NCI-H2171 (cell line): ENCODE measurements around the gene UROC1.

Experiments
- DNase-seq: peaks from one replicate; lab custom pipeline; 2025; lab: John Stamatoyannopoulos, UW

Gene UROC1

DNA sequence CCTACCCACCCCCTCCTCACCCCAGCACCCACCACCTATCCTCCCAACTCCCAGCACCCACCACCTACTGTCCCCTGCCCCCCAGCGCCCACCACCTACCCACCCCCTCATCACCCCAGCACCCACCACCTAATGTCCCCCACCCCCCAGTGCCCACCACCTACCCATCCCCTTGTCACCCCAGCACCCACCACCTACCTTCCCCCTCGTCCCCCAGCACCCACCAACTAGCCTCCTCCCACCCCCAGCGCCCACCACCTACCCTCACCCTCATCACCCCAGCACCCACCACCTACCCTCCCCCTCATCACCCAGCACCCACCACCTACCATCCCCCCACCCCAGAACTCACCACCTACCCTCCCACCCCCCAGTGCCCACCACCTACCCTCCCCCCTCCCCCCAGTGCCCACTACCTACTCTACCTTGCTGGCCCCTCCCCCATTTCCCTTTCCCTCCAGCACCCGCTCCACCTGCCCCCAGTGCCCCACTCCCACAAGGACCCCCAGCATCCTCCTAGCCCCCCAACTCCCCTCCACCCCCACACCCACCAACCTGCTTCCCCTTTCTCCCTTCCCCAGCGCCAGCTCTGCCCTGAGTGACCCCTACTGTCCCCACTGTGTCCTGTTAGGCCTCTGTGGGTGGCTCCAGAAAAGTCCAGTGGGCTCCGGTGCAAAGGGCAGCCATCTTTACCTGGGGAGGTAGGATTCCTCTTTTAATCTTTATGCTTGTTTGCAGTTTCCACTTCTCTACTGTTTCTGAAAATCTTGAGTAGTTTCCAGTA, 1.2 kb downstream of the UROC1 start:
- DNase-seq = no peak

DNA sequence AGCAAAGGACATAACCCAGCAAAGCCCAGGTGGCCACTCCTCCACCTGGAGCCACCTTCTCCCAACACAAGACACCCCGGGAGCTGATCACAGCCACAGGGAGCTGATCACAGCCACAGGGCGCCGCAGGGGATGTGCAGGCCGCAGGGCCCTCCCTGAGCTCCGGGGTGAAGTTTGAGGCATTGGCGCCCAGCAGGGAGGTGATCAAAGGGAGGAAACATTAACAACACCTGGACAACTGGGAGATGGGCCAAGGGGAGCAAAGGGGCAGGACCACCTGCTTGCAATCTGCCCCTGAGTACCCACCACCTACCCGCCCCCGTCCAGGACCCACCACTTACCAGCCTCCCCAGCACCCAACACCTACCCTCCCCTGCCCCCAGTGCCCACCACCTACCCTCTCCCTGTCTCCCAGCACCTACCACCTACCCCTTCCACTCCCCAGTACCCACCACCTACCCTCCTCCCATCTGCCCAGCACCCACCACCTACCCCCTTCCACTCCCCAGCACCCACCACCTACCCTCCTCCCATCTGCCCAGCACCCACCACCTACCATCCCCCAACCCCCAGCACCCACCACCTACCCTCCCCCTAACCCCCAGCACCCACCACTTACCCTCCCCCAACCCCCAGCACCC, 2.4 kb downstream of the UROC1 start:
- no peak for DNase-seq

DNA sequence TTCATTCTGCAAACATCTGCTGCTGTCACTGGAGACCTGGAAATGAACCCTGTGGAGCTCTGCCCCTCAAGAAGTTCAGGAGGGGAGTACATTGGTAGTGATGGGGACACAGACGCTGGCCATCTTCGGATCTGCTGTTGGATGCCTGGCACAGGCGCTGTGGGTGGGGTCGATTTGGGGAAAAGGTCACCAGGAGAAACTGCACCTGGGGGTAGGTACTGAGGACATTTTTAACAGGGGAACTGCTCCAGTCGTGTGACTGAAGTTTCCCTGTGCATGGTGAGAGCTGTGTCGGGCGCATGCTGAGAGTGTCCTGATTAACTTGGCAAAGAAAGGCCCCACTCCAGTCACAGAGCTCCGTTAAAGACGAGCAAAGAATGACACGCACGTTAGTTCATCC, 3.4 kb downstream of the UROC1 start:
- no peak for DNase-seq

DNA sequence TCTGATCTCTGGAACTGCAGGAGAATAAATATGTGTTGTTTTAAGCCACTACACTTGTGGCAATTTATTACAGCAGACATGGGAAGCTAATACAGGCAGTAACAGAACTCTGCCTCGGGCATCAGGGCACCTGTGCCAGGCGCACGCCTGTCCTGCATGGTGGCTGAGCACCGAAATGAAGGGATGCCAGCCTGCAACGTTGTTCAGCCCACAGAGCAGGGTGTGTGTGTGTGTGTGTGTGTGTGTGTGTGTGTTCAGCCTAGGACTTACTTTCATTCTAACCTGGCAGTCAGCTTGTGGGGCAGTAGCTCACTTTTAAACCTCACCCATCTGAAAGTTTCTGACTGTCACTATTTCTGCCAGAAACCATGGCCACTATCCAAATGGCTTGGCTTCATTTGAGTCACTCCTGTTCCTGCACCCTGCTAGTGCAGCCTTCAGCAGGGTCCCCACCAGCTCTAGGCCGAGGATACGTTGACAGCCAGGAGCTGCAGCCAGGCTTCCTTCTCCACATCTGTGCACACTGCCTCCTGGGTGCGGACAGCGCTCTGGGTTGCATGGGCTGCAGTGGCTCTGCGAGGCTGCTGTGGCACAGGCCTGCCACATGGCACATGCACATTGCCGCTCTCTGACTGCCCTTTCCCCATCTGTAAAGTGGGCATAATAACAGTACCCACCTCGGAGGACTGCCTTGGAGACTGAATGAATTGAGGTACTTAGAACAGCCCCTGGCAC, 4.5 kb downstream of the UROC1 start:
- no peak for DNase-seq

DNA sequence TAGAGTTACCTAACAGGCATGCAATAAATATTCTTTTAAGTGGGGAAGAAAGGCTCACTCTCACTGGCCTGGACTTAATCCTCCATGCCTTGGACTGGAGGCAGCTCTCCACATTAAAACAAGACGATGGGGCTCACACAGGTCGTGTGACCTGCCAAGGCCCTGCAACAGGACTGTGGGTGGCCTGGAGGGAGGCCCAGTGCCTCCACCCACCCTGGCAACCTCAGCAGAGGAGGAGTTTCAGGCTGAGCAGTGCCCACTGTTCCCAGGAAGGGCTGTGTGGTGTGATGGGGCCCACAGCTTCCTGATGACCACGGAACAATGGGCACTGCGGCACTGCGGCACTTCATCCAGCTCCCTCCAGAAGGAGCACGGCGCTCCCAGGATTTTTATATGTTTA, 5.5 kb downstream of the UROC1 start:
- no peak for DNase-seq

DNA sequence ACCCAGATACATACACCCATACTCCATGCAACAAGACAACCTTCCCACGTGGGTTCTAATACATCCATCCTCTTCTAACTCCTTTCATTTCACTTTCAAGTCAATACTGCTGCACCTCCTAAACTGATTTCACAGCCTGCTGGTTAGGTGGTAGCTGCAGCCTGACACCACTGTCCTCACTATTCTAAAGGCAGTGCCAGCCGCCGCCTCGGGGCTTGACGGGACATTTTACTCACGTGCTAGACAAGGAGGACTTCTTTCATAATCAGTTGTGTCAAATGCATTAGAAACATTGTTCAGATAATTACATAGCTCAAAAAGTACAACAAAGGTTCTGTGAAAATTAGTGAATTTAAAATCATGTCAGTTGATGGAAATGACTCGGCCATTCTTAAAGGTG, 6.3 kb downstream of the UROC1 start:
- no peak for DNase-seq

DNA sequence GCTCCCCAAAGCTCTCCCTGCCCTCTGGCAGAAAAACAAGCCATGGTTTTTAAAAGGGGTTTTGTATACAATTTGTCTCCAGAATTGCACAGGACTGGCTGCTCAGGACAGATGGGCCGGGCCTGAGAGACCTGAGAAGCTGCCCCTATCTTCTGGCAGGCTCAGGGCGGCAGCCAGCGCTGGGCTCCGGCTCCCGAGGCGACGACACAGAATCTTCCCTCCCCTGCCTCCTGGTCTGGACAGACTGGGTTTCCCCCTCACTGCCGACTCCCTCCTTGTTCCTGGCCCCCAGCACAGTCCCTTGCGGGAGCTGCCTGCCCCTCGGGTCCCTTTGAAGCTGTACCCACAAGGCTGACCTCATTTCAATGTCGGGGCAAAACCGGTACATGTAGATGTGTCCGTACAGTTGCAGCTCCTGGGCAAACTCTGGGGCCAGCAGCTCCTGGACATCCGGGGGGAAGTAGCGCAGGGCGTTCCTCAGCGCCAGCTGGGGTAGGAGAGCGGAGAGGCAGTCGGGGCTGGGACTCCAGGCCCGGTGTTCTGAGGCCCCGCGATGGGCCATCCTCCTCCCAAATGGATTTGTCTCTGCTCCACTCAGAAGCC, 7.2 kb downstream of the UROC1 start:
- no peak for DNase-seq

DNA sequence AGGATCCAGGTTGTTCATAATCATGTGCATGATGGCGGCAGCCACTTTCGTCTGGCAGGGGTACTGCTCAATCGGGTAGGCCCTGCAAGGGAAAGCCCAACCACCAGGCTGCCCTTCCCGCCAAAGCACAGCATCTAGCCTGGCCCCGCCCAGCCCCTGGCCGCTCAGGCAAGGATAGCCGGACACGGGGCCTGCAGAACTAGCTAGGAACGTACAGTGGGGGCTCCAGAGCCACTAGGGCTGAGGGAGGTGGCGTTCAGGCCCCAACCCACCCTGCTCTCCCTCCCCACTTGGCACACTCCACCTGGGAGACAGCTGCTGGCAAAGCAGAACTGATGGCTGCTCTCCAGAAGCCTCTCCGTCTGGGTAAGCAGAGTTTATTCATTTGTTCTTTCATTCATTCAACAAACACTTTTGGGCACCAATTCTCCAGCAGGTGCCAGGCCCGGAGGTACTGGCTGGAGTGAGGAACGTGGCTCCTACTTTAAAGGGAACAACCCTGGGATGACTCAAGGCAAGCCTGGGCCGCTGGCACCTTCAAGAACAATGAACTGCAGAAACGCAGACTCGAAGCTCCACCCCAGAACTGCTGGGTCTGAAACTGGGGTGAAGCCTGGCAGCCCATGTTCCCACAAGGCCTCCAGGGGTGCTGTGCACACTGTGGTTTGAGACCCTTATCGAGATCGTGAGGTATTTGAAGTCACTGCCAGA, 7.8 kb downstream of the UROC1 start:
- DNase-seq = peak; percentile 3

DNA sequence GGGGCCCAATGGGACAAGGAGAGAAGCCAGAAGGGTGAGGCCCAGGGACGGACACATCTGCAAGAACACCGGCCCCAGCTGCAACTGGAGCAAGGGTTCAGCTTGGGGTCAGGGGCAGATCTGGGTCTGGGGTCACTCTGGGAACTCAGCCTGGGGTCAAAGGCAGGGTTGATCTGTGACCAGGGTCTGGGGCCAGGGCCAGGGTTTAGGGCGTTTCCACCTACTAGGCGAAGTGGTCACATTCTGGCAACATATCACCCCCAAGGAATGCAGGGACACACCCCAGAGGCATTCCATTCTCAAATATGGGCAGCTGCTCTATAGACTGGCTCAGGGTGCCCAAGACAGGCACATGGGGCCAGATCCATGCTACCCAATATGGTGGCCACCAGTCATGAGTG, 9.0 kb downstream of the UROC1 start:
- no peak for DNase-seq

DNA sequence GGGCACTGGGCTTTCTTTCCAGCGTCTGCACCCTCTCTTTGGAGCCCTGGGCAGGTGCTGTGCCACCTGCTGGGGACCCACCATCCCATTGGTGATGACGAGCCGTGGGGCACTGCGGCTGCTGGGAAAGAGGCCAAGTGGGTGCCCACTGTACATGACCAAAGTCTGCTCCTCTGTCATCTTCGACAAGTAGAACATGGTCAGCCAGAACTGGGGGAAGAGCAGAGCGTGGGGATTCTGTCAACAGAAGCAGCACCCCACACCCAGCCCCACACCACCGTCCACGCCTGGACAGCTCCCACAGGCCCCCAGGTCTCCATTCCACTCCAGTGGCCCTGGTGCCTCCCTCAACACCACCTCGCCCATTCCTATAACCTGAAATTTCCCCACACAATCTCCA, 9.7 kb downstream of the UROC1 start:
- no peak for DNase-seq

DNA sequence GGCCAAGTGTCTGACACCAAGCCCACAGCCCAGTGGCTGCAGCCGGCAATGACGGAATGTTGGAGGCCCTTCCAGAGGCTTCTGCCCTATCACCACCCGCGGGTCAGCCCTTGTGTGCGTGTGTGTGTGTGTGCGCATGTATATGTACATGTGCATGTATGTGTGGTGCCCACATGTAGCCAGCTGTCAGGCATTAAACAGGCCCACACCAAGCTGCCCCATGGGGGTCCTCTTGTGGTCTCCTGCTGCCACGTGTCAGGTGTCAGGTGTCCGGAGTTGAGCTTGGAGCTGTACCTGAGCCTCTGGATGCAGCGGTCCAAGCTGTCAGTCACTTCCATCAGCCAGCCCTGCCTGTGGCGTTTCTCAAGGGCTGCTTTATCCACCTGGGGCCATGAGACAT, 13.9 kb downstream of the UROC1 start:
- no peak for DNase-seq

DNA sequence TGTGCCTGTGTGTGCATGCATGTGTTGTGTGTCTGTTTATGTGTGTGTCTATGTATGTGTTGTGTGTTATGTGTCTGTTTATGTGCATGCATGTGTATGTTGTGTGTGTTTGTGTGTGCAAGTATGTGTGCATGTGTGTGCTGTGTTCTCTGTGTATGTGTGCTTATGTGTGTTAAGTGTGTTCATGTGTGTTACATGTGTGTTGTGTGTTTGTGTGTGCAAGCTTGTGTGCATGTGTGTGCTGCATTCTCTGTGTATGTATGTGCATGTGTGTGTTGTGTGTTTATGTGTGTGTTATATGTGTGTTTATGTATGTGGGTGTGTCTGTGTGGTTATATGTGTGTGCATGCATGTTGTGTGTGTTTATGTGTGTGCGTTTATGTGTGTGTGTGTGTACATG, 14.9 kb downstream of the UROC1 start:
- no peak for DNase-seq

DNA sequence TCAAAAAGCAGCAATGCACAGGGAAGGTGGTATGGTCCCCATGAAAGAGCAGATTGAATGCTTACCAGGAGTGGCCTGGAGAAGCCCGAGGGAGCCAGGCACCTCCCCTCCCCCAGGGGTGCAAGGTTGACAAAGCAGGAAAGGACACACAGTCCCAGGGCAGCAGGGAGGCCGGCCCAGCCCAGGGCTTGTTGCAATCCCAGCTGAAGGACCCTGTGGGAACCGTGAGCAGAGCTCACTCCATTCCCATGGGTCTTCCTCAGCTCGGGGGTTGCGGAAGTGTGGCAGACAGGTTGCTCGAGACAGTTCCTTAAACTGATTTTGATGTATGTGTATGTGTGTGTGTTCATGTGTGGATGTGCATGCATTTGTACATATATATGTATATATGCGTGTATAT, 15.8 kb downstream of the UROC1 start:
- DNase-seq = peak; percentile 7

DNA sequence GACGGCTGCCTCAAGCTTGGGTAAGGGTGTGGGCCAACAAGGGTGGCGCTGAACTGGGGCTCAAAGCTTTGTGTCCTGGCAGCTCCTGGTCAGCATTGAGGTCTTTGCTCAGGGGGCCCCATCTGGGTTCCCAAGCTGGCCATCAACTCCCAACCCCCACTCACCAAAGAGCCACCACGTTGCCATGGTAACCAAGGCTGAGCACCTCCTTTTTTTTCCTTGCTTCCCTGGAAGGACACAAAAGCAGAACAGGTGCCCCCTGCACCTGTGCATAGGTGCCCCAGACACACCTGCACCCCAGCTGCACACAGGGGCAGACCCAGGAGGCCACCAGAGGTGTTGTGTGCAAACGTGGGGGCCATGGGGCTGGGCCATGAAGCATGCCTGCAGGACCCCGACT, 16.5 kb downstream of the UROC1 start:
- DNase-seq = no peak

DNA sequence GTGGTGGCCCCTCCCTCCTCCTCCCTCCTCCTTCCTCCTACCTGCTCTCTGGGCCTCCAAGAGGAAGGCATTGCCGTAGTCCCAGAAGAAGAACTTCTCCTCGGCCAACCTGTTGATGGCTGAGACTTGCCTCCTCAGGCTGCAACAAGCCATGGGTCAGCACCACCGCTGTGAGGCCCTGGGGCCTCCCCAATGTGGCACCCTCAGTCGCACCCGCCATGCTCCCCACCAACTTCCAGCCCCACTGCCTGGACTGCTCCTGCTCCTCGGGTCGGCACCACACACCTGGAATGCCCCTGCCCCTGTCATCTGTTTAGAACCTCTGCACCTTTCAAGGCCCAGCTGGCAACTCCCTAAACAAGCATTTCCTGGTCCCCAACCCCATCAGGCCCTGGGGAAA, 17.6 kb downstream of the UROC1 start:
- DNase-seq = no peak

DNA sequence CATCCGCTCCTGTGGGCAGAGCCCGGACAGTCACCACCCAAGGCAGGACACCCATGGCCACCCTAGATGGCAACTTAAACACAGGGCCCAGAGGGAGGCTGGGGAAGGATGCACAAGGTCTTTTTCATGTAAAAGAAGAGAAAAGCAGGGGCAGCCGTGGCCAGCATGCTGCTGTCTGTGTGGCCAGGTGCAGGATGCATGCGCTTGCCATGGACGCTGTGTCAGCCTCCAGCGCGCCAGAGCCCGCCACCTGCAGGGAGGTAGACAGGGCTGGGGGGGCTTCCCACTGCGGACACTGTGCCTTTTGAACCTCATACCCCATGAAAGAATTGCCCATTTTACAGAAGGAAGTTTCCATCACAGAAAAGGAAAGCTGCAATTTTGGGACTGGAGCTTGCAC, 18.2 kb downstream of the UROC1 start:
- DNase-seq = no peak

DNA sequence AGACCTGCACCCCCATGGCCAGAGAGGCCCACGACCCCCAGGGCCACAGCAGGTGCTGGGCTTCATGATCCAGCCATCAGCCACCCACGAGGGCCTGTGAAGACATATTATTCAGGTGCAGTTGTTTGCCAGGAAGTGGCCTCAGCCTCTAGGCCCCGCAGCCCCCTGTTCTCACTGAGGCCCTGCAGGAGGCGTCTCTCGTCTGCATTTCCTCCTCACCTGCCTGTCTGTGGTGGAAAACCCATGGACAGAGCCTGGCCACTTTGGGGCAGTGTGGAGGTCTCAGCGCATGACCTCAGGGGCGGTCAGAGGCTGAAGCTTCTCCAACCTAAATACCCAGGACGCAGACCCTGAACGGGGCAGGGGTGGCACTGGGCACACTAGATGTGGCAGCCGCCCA, 18.6 kb downstream of the UROC1 start:
- DNase-seq = no peak

DNA sequence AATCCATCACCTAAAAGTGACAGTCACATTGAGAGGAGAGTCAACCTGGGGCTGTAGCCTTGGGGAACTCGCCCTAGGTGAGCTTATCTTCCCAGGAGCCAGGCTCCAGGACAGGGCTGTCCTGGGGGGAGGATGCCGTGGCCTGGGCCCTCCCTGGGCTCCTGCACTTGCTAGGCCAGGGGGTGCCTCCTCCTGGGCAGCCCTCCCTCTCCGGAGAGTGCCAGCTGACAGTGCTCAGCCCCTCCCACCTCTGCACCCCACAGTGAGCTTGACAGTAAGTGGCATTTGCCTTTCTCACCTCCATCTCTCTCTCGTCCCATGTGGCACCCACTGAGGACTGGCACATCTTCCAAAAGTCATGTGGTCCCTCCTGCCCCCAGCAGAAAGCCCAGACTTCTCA, 19.1 kb downstream of the UROC1 start:
- no peak for DNase-seq

DNA sequence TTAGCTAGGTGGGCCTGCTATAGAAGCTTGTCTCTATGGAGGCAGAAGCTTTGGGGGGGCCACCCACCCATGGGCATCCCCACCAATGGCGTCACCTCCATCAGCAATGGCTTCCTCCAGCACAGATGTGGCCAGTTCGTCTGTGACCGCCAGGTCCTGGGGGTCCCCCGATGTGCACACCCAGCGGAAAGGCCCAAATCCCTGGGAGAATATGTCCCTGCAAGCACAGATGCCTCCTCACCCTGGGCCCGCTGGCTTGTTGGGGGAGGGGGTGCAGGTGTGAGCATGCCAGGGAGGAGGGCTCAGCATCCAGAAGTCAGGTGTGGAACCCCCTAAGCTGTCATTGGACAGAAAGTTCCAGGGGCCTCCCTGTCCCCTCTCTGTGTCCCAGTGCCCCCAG, 19.6 kb downstream of the UROC1 start:
- no peak for DNase-seq

DNA sequence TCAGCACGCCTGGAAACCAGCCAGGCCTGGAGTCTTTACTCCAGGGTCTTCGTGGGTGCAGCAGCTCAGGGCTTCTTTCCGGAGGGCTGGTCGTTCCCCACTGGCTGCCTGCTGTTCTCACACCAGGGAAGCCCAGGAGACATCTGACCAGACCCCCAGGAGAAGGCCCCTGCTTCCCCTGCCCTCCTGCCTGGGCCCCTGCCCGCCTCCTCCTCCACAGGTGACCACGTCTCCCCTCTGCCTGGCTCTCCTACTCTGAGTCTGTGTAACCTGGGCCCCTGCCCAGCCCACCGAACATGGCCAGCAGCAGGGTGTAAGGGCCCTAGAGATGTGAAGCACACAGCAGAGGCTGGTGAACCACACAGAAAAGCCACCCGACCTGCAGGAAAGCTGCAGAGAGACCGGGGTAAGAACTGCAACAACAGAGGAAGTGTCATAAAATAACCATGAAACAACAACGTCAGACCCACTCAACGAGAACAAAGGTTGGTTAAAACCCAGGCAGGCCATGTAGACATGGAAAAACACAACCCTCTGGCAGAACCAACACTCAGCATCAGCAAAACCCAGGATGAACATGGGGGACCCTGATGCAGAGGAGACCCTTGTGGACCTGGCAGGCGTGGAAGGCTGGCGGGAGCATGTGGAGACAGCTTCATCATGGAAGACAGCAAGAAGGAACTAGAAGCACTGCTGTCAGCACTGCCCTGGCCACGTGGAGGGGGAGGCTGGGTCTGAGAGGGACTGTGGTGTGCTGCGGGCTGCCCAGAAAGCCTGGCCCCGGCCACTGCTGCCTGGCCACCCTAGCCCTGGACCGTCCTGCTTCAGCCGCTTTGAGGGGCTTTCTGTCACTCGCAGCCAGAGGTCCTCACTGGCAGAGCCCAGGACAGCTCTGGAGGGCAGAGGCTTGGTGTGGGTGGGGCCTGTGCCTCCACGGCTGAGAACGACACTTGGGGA, 20.4 kb downstream of the UROC1 start:
- no peak for DNase-seq

DNA sequence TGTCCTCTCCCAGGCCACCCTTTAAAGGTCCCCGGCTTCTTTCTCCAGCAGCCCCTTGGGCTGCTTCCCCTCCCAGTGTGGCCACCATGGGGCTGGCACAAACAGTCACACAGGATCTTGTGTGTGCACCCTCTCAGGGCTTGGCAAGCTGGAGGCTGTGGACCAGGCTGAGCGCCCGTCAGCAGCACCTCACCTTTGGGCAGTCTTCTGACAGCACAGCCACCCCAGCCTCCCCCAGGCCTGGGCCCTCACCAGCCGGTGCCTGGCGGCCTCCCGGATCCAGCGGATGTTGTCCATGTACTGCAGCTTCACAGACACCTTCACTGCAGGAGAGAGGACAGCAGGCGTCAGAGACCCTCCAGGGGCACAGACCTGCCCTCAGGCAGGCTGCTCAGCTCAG, 21.8 kb downstream of the UROC1 start:
- no peak for DNase-seq
